Suprapubic skin (tissue), 4 donors: Measurements from ENCODE around the gene BNC2. TPM values are rescaled to one million over a fixed set of nuclear protein-coding genes. Genes with fewer than 3 reads are reported as not detected.

Source experiments
- DNase-seq, 2 donors: peaks; one replicate each; pipeline ENCODE4 v3.0.0-alpha.2; 2019; ENCODE audit warnings: low spot score in 2 of 2
- H3K27ac ChIP-seq: fragments of 200-600 bp; sonication (generic); one replicate; pipeline ENCODE4 v1.5.1; 2019
- H3K27me3 ChIP-seq: fragments of 200-600 bp; sonication (generic); one replicate; pipeline ENCODE4 v1.5.1; 2019
- H3K36me3 ChIP-seq: fragments of 200-600 bp; sonication (generic); one replicate; pipeline ENCODE4 v1.5.1; 2019
- H3K4me1 ChIP-seq: fragments of 200-600 bp; sonication (generic); one replicate; pipeline ENCODE4 v1.5.1; 2019
- H3K4me3 ChIP-seq: fragments of 200-600 bp; sonication (generic); one replicate; pipeline ENCODE4 v1.5.1; 2019; ENCODE audit warnings: mild to moderate bottlenecking
- H3K9me3 ChIP-seq: fragments of 200-600 bp; sonication (generic); one replicate; pipeline ENCODE4 v1.5.1; 2019
- CTCF ChIP-seq, 2 donors: fragments of 200-600 bp in 1 of 2; fragments of 450-650 bp in 1 of 2; sonication (generic) in 1 of 2; IDR thresholded peaks; one replicate each; pipeline ENCODE4 v1.5.1; 2016 to 2019; ENCODE audit warnings: antibody characterized with exemption in 2 of 2, mild to moderate bottlenecking in 1 of 2, moderate library complexity in 1 of 2
- EP300 ChIP-seq: sonication (generic); formaldehyde crosslinking; IDR thresholded peaks from one replicate; pipeline ENCODE4 v1.6.1; 2017; ENCODE audit warnings: antibody characterized with exemption
- POLR2A ChIP-seq, 2 donors: fragments of 450-650 bp; IDR thresholded peaks; one replicate each; pipeline ENCODE4 v1.6.1; 2017; ENCODE audit warnings: antibody characterized with exemption in 2 of 2, mild to moderate bottlenecking in 2 of 2, moderate library complexity in 2 of 2
- POLR2AphosphoS5 ChIP-seq, 3 donors: sonication (generic); formaldehyde crosslinking; IDR thresholded peaks; one replicate each; pipeline ENCODE4 v1.6.1; 2017; ENCODE audit warnings: antibody characterized with exemption in 3 of 3
- WGBS: methylation state at CpG from one replicate; pipeline ENCODE4 v1.1.5; 2018; 5-methylcytosine and 5-hydroxymethylcytosine counted together
- total RNA-seq, 4 donors: library from RNA; depleted of rRNA; stranded (reverse); fragments of >200 nt; gene quantifications; one replicate each; pipeline ENCODE4 v1.1.0, GENCODE V29; 2016

BNC2 gene
- total RNA-seq, 4 donors from 2014 or later, result 6.5 to 12.3 (median 8.9) TPM

GRCh38 chr9:16429671-16430070 is 440.8 kb downstream of the BNC2 start:
- no peak for TF ChIP-seq POLR2AphosphoS5 (IDR thresholded peaks at IDR 0.05)
- TF ChIP-seq CTCF (IDR thresholded peaks at IDR 0.05), result no peak
- no peak for TF ChIP-seq EP300
- TF ChIP-seq POLR2A (IDR thresholded peaks at IDR 0.05), result no peak
- Histone ChIP-seq H3K4me3 (no peak overlapping the region), H3K9me3 (no peaks in the 10 kb centered on the region), H3K27ac (no peak overlapping the region), H3K27me3 (no peaks in the 10 kb centered on the region), H3K4me1 (no peaks in the 10 kb centered on the region), H3K36me3 (no peaks in the 10 kb centered on the region)
- no peak for DNase-seq
- 73% methylated on average over 5 of the region's 5 CpGs for WGBS

- no peak for DNase-seq
- H3K27me3 ChIP-seq, result no peaks in the 10 kb centered on the region
- no peaks in the 10 kb centered on the region for H3K9me3 ChIP-seq
- no peak overlapping the region for H3K4me3 ChIP-seq
- no peak overlapping the region for H3K27ac ChIP-seq
- 93% methylated on average over 6 of the region's 6 CpGs for WGBS
- no peaks in the 10 kb centered on the region for H3K4me1 ChIP-seq
- TF ChIP-seq CTCF (IDR thresholded peaks at IDR 0.05) (no peak), EP300 (no peak), POLR2A (IDR thresholded peaks at IDR 0.05) (no peak), POLR2AphosphoS5 (IDR thresholded peaks at IDR 0.05) (no peak)
- H3K36me3 ChIP-seq, result no peaks in the 10 kb centered on the region
Measured at GRCh38 chr9:16427873-16428427, 442.5 kb downstream of the BNC2 start.

- H3K27ac ChIP-seq, result no peak overlapping the region
- H3K4me1 ChIP-seq, result no peaks in the 10 kb centered on the region
- no peak overlapping the region for H3K4me3 ChIP-seq
- H3K27me3 ChIP-seq, result no peaks in the 10 kb centered on the region
- TF ChIP-seq POLR2A (IDR thresholded peaks at IDR 0.05) (no peak), EP300 (no peak), CTCF (IDR thresholded peaks at IDR 0.05) (no peak), POLR2AphosphoS5 (IDR thresholded peaks at IDR 0.05) (no peak)
- H3K9me3 ChIP-seq, result no peaks in the 10 kb centered on the region
- WGBS, result 61% methylated on average over 2 of the region's 2 CpGs
- no peak for DNase-seq
- H3K36me3 ChIP-seq, result no peaks in the 10 kb centered on the region
Measured at GRCh38 chr9:16426716-16427115, 443.8 kb downstream of the BNC2 start.

- DNase-seq, result no peak
- Histone ChIP-seq H3K27ac (no peak overlapping the region), H3K36me3 (no peaks in the 10 kb centered on the region), H3K27me3 (no peaks in the 10 kb centered on the region), H3K9me3 (no peaks in the 10 kb centered on the region), H3K4me3 (no peak overlapping the region), H3K4me1 (no peaks in the 10 kb centered on the region)
- WGBS, result 59% methylated on average over 8 of the region's 8 CpGs
- TF ChIP-seq EP300 (no peak), CTCF (IDR thresholded peaks at IDR 0.05) (no peak)
Measured at GRCh38 chr9:16425562-16426231, 444.8 kb downstream of the BNC2 start.

- Histone ChIP-seq H3K36me3 (no peaks in the 10 kb centered on the region), H3K9me3 (no peaks in the 10 kb centered on the region), H3K27ac (no peak overlapping the region), H3K4me3 (no peak overlapping the region), H3K27me3 (no peaks in the 10 kb centered on the region), H3K4me1 (no peaks in the 10 kb centered on the region)
- 90% methylated on average over 5 of the region's 5 CpGs for WGBS
- no peak for DNase-seq
- no peak for TF ChIP-seq POLR2A (IDR thresholded peaks at IDR 0.05)
- no peak for TF ChIP-seq EP300
- TF ChIP-seq CTCF (IDR thresholded peaks at IDR 0.05), result no peak
- TF ChIP-seq POLR2AphosphoS5 (IDR thresholded peaks at IDR 0.05), result no peak
Measured at GRCh38 chr9:16422114-16422513, 448.4 kb downstream of the BNC2 start.
